CD4-positive, alpha-beta T cell treated with Interleukin-17A for 4 hours (primary cell): ENCODE data around the gene PDE4D.
"Not testable (repeated sequence)": the region's sequence is repeated elsewhere in the genome, so short reads cannot be mapped to it uniquely, and the experiment has no call there.

Source experiments
- DNase-seq: peaks from one replicate; pipeline ENCODE4 v3.0.0-alpha.2; 2020; ENCODE audit warnings: mixed read lengths

Gene PDE4D

GRCh38 chr5:59458321-59458720, 435.2 kb downstream of the PDE4D start:
- DNase-seq, result no peak

GRCh38 chr5:59449905-59450644, 443.5 kb downstream of the PDE4D start:
- DNase-seq, result no peak

DNA sequence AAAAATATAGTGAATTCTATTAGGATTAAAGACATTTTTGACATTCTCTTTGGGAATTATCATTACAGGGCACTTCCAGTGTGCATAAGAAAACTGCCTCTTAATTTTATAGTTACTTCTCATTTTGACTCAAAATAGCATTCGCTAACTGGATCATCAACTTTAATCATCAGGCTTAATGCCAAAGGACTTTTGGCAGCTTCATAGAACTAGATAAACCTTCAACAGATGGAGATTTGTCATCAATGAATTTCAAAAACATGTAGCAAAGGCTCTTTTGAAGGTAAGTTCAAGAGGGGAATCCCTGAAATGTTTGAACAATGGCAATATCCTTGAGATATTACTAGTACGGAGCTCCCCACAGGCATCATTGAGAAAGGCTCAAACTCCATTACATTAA, 447.2 kb downstream of the PDE4D start:
- no peak for DNase-seq

GRCh38 chr5:59445741-59446140, 447.8 kb downstream of the PDE4D start:
- DNase-seq, result no peak

GRCh38 chr5:59439303-59439702, 454.2 kb downstream of the PDE4D start:
- DNase-seq, result no peak

DNA sequence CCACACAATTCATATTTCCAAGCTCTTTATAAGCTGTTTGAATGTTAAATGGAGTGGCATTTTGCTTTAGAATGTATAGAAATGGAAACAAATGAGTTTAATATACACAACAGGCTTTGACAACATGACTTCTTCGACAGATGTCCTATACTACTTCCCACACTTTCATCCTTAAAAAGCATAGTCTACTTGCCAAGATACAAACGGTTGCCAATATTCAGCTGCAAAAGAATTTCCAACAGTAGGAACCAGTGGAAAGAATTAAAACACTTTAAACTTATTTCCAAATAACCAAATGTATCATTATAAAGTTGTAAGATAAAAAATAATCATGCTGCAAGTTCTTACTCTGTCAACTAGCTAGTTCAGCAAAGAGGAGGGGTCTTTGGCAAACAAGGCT, 456.4 kb downstream of the PDE4D start:
- no peak for DNase-seq

- no peak for DNase-seq
These were observed 457.0 kb downstream of the PDE4D start for GRCh38 chr5:59436364-59437148.

GRCh38 chr5:59433174-59433573, 460.4 kb downstream of the PDE4D start:
- DNase-seq, result no peak

GRCh38 chr5:59430066-59430685, 463.4 kb downstream of the PDE4D start:
- DNase-seq, result no peak

GRCh38 chr5:59428391-59428790, 465.1 kb downstream of the PDE4D start:
- no peak for DNase-seq

DNA sequence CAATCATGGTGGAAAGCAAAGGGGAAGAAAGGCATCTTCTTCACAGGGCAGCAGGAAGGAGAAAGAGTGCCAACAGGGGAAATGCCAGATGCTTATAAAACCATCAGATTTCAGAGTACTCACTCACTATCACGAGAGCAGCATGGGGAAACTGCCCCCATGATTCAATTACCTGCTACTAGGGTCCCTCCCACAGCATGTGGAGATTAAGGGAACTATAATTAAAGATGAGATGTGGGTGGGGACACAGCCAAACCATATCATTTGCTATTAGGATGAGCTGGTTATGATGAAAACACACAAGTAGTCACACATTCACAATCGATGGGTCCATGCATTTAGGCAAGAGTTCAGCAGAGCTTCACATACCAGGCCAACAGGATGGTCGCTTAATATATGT, 469.0 kb downstream of the PDE4D start:
- no peak for DNase-seq

DNA sequence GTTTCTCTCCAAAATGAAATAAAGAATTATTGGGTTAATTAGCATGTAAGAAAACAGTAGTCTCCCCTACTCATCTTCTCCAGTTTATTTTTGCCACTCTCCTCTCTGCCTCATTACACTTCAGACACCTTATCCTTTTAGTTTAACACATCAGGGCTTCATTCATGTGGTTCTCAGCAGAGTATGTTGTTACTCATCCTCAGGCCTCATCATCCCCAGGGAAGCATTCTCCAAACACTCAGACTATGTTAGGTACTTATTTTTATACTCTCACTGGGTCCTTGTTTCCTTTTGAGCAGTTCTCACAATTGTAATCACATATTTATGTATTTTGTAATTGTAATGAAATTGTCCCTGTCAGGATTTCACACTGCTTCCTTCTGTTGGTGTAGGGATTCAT, 470.5 kb downstream of the PDE4D start:
- DNase-seq, result no peak

DNA sequence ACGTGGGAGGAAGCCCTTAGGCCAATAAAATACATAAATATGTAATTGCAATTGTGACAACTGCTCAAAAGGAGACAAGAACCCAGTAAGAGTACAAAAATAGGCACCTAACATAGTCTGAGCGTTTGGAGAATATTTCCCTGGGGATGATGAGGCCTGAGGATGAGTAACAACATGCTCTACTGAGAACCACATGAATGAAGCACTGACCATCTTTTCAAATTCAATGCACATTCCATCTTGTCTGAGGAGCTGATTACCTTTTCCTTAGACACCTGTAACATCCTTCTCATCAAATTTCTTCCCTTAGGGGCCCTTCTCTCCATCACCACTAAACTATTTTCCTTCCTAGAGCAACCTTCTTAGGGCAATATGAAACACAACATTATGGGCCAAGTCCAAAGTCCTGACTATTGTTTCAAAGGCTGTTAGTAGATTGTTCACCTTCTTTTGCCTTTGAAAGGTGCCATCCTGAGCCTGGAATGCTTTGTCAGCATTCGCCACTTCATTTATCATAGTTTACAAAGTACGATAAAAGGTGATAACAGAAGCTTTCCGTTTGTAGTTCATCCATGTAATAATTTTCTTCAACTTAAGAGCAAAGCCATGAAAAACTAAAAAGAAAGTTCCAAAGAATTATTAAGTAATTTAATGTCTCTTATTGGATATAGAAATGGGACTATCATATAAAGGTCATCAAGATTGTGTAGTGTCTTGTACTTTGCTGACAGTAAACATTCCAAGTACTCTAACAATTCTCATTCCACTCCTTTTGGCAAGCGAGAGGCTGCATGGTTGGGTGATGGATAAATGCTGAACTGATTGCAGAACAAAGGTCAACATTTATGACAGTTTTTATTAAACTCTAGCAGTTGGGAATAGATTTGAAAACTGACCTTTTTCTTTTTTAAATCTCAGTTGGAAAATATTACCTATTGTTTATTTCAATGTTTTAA, 471.3 kb downstream of the PDE4D start:
- no peak for DNase-seq

- no peak for DNase-seq
These were observed 472.9 kb downstream of the PDE4D start for GRCh38 chr5:59420596-59420995.

DNA sequence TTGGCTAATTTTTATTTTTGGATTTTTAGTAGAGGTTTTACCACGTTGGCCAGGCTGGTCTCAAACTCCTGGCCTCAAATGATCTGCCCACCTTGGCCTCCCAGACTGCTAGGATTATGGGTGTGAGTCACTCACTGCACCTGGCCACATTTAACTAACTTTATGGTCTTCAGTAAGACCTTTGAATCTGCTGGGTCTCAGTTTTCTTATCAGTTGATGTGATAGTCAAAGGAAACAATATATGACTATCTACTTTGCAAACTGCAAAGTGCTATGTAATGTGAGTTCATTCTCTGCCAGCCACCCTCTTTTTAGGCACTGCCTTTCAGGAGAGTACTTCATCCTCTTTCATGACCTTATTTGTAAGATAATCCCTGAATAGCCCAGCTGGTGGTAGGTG, 474.7 kb downstream of the PDE4D start:
- no peak for DNase-seq

DNA sequence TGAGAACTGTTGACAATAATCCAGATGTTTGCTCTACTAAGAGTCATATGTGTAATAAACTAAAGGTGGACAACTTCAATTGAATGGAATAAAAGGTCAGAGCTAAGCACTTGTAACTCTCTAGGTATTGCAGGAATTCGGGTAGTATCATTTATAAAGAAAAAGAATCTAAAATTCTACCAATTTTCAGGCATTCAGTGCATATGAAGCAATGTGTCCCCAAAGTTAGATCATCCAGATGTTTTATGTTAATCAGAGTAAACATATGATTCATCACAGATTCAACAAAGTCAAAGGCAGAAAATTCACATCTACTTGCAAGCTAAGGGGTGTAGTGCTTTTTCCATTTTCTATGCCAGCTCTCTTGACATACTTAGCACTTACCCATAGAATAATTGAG, 477.1 kb downstream of the PDE4D start:
- DNase-seq, result no peak

DNA sequence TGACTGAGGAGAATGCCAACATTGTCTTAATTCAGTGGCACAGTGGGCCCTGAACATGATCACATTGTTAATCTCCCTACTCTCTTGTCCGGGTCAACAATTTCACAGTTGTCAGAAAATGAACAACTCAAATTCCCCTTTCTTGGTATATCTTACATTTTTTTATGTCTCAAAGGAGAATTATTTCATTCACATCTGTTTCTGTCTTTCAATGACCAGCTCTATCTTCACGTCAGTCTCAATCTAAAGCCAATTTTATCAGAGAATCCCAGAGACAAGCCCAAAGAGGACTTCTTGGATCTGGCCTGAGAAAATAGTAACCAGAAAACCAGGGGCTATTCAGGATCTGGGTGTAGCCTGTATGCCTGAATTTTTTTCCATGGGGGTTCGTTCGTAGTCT, 477.5 kb downstream of the PDE4D start:
- DNase-seq, result no peak

DNA sequence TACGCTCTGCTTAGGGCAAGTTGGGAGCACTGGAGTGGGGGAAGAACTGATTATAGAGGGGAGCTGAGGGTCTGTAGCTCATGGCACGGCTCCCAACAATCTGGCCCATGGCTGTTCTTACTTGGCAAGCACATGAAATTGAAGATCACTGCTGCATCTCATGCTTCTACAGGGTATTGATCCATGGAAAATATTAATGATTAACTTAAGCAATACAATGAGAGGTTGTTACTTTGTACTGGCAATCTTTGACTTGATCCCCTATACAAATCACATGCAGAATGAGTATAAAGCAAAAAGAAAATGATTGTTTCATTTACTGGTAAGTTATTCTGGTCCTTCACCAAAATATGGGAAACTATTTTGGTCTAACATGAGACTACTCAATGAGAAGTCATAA, 481.1 kb downstream of the PDE4D start:
- DNase-seq, result no peak

DNA sequence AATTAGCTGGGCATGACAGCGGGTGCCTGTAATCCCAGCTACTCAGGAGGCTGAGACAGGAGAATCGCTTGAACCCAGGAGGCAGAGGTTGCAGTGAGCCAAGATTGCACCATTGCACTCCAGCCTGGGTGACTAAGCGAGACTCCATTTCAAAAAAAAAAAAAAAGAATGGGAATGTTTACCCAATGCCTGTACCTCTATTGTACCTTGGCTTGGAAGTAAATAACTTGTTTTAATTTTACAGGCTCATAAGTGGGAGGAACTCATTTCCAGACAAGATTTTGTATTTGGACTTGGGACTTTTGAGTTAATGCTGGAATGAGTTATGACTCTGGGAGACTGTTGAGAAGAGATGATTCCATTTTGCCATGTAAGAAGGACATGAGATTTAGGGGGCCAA, 484.5 kb downstream of the PDE4D start:
- not testable (repeated sequence) for DNase-seq

DNA sequence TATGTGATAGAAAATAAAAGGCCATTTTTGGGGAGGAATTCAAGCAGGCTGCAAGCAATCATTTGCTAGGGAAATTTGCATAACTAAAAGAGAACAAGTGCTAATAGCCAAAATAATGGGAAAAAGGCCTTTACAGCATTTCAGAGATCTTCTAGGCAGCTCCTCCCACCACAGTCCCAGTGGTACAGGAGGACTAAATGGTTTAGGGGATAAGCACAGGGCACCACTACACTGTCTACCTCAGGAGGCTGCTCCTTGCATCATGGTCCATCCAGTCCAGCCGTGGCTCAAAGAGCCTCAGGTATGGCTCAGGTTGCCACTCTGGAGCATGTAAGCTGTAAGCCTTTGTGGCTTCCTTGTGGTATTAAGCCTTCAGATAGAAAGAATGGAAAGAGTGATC, 485.6 kb downstream of the PDE4D start:
- no peak for DNase-seq

DNA sequence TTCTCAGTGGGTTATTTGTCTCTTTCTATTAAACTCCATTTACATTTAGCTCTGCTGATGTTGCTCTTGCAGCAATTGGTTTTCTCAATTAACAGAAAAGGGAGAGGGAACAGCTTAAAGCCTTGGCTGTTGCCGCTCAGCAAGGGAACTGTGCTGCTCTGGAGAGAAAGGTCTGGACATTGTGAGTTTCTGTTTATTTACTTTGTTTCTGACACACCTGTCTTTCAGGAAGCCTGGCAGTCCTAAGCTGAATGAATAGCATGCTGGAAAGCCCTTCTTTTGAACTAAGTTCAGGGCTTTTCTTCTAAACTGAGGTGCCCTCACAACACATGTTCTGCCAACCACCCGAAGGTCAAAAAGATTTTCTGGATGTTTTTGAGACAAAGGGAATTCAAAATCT, 491.9 kb downstream of the PDE4D start:
- no peak for DNase-seq

DNA sequence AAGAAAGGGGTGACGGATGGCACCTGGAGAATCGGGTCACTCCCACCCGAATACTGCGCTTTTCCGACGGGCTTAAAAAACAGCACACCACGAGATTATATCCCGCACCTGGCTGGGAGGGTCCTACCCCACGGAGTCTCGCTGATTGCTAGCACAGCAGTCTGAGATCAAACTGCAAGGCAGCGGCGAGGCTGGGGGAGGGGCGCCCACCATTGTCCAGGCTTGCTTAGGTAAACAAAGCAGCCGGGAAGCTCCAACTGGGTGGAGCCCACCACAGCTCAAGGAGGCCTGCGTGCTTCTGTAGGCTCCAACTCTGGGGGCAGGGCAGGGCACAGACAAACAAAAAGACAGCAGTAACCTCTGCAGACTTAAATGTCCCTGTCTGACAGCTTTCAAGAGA, 498.6 kb downstream of the PDE4D start:
- not testable (repeated sequence) for DNase-seq
